HL-60/S4 (cell line): Measurements from ENCODE around the gene RIPOR3.
"Not testable (repeated sequence)": the region's sequence is repeated elsewhere in the genome, so short reads cannot be mapped to it uniquely, and the experiment has no call there.

ENCODE experiments used
- in situ Hi-C: fragments of 300-500 bp; cut with MboI; formaldehyde crosslinking; loops from 2 replicates; pipeline ENCODE4 v1.14.3; 2022; ENCODE audit warnings: low sequenced_read_pairs

The RIPOR3 gene

DNA sequence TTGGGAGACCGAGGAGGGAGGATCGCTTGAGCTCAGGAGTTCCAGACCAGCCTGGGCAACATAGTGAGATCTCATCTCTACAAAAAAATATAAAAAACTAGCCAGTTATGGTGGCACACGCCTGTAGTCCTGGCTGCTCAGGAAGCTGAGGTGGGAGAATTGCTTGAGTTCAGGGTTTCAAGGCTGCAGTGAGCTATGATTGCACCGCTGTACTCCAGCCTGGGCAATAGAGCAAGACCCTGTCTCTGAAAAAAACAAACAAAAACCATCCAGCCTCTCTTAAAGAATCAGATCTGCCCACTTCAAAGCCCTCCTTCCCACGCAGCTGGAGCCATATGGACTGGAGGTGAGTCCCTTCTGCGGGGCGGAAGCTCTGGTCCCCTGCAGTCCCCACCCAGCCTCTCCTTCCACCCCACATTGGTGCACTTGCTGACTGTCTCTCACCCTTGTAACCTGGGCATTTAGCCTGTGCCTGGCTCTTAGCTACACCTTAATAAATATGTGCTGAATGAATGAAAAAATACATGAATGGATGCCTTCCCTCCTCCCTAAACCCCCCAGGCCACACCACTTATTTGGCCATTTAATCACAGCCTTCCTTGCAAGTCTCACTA lies 32.9 kb upstream of the RIPOR3 start:
- in situ Hi-C loops: no loop called here

DNA sequence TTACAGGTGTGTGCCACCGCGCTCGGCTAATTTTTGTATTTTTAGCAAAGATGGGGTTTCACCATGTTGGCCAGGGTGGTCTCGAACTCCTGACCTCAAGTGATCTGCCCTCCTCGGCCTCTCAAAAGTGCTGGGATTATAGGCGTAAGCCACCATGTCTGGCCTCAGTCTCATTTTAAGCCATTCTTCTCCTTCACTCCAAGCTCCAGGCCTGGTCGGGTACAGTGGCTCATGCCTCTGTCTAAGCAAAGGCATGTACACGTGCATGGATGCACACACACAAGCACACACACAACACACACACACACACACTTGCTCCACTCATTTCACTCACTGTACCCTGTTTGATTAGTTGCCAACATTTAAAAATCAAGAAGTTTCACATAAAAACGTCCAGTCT lies 32.3 kb upstream of the RIPOR3 start:
- in situ Hi-C loops: no loop called here

DNA sequence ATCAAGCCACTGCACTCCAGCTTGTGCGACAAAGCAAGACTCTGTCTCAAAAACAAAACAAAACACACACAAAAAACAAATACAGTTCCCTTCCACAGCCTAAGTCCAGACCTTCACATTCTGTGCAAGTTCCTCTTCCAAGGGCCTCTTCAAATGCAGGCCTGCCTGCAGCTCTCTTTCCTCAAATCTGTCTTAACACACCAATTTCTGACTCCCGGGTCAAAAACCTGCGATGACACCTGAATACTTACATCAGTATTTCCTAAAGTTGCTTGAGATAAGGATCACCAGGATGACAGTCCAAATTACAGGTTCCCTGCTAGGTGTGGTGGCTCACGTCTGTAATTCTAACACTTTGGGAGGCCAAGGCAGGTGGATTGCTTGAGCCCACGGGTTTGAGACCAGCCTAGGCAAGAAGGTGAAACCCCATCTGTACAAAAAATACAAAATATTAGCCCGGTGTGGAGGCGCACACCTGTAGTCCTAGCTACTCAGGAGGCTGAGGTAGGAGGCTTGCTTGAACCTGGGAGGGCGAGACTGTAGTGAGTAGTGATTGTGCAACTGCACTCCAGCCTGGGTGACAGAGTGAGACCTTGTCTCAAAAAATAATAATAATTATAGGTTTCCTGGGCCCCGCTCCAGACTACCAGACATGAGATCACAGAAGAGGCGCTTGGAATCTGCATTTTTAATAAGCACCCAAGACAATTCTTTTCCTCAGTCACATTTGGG lies 31.2 kb upstream of the RIPOR3 start:
- in situ Hi-C loops: no loop called here

DNA sequence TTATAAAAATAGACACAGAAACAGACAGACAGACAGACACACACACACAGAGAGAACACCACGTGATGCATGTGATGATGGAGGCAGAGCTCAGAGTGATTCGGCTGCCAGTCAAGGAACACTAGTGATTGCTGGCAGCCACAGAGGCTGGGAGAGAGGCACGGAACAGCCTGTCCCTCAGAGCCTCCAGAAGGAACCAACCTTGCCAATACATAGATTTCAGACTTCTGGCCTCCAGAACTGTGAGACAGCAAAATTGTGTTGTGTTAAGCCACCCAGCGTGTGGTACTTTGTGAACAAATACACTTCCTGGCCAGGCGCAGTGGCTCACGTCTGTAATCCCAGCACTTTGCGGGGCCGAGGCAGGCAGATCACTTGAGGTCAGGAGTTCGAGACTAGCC lies 30.5 kb upstream of the RIPOR3 start:
- in situ Hi-C loops: no loop called here

DNA sequence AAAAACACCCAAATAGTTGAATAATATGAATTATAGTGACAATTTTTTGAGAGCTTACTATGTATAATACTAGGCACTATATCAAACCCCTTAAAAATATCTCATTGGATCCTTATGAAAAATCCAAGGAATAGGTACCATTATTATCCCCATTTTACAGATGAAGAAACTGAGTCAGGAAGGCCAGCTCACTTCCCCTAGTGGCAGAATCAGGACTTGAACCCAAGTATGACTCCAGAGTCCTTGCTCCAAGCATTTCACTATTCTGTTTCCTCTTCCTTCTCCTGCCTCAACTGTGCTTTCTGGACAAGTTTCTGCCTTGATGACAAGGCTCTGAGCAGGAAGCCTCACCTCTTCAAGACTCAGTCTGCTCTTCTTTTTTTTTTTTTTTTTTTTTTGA lies 29.2 kb upstream of the RIPOR3 start:
- in situ Hi-C loops: no loop called here

DNA sequence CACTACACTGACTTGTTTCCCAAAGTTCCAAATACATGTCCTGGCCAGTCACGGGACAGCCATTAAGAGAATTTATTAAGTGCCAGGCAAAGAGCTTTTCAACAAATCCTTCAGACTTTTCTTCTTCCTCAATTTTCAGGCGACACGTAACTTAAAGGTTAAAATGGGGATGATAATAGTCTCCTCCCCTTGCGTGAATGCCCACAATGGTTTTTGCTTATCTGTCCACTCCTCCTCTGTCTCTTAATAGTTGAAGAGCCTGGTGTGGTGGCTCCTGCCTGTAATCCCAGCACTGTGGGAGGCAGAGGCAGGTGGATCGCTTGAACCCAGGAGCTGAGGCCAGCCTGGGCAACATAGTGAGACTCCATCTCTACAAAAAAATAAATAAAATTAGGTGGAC lies 28.7 kb upstream of the RIPOR3 start:
- in situ Hi-C loops: no loop called here

DNA sequence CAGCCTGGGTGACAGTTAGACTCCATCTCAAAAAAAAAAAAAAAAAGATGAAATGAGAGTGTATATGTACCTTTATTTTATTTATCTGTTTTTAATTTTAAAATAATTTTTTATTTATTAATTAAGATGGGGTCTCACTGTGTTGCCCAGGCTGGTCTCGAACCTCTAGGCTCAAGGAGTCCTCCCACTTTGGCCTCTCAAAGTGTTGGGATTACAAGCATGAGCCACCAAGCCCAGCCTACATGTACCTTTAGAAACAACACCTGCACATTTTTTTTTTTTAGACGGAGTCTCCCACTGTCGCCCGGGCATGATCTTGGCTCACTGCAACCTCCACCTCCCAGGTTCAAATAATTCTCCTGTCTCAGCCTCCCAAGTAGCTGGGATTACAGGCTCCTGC lies 28.0 kb upstream of the RIPOR3 start:
- in situ Hi-C loops: no loop called here

DNA sequence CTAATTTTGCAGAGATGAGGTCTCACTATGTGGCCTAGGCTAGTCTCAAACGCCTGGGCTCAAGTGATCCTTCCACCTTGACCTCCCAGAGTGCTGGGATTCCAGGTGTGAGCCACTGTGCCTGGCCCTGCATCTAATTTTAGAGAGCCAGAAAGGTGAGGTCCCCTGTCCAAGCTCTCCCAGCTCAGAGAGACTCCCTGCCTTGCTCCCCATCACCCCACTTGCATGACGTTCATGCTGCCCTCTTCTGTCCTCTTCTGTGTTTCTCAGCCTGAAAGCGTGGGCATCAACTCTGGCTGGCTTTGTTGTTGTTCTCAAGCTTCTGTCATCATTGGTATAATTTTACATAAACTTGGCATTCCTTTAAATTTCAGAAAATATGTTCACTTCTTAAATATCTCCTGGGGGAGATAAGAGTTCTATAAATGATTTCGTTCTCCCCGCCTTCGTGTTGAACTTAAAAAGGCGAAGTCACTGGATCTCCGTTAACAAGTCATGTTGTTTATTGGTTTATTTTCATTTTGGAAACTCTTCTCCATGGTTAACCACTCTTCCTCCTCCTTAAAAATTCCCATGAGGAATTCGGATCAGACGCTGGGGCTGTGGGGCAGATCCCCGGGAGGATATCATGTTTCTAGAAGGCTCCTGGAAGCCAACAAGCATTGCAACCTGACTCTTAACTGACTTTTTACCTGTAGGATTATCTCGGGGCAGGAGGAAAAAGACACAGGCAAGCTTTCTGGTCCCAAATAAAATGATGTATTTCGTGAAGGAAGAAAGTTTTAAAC lies 26.8 kb upstream of the RIPOR3 start:
- in situ Hi-C loops: no loop called here

DNA sequence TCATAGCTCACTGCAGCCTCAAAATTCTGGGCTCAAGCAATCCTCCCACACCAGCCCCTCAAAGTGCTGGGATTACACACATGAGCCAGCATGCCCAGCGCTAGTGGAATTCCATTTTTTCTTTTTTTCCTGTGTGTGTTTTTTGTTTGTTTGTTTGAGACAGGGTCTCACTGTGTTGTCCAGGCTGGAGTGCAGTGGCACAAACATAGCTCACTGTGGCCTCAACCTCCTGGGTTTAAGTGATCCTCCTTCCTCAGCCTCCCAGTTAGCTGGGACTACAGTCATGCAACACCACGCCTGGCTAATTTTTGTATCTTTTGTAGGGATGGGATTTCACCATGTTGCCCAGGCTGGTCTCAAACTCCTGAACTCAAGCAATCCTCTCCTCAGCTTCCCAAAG lies 26.0 kb upstream of the RIPOR3 start:
- in situ Hi-C loops: no loop called here

DNA sequence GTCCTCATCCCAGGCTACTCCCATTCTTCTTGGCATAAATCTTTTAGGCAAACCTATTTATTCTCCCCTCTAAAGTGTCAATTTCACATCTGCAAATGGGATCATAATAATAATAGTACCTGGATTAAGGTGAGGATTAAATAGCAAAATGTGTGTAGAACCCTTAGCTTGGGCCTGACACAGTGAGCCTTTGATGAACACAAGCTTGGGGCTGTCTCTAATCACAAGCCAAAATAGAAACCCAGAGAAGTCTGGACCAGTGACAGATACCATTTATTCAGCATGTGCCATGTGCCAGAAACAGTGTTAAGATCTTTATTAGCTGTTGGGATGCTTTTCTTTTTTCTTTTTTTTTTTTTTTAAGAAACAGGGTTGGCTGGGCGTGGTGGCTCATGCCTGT lies 25.2 kb upstream of the RIPOR3 start:
- in situ Hi-C loops: no loop called here

DNA sequence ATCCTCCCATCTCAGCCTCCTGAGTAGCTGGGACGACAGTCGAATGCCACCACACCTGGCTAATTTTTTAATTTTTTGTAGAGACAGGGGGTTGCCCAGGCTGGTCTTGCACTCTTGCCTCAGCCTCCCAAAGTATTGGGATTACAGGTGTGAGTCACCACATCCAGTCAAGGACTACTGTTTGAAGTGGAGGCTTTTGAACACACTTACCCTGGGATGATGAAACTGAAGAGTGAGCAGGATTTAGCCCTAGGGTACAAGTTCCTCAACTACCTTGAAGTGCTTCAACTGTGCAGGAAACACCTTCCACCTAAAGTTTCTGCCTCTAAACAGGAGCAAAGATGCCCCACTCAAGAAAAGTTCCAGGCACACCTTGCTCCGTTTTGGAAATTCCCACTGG lies 24.4 kb upstream of the RIPOR3 start:
- in situ Hi-C loops: no loop called here

DNA sequence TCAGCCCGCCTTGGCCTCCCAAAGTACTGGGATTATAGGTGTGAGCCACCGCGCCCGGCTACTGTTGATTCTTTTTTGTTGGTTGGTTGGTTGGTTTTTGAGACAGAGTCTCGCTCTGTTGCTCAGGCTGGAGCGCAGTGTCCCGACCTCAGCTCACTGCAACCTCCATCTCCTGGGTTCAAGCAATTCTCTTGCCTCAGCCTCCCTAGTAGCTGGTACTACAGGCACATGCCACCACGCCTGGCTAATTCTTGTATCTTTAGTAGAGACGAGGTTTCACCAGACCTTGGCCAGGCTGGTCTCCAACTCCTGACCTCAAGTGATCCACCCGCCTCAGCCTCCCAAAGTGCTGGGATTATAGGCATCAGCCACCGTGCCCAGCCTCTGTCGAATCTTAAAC lies 23.1 kb upstream of the RIPOR3 start:
- in situ Hi-C loops: not testable (repeated sequence)

DNA sequence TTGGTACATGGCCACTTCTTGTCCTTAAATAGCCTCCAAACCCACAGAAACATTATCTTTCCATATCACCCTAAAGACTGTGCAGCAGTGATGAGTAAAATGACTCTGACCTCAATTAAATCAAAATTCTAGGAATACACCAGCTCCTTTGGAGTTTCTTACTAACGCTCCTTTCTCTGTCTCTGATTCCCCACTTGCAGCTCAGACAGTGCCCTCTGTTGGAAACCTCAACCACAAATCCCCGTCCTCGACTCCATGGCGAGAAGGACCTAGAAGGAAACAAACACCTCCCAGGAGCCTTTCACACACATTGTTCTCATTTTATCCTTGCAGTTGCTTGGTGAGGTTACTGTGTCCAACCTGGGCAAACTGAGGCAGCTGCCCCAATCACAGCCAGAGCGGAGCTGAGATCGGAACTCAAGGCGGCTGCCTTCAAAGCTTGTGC lies 22.3 kb upstream of the RIPOR3 start:
- in situ Hi-C loops: no loop called here

DNA sequence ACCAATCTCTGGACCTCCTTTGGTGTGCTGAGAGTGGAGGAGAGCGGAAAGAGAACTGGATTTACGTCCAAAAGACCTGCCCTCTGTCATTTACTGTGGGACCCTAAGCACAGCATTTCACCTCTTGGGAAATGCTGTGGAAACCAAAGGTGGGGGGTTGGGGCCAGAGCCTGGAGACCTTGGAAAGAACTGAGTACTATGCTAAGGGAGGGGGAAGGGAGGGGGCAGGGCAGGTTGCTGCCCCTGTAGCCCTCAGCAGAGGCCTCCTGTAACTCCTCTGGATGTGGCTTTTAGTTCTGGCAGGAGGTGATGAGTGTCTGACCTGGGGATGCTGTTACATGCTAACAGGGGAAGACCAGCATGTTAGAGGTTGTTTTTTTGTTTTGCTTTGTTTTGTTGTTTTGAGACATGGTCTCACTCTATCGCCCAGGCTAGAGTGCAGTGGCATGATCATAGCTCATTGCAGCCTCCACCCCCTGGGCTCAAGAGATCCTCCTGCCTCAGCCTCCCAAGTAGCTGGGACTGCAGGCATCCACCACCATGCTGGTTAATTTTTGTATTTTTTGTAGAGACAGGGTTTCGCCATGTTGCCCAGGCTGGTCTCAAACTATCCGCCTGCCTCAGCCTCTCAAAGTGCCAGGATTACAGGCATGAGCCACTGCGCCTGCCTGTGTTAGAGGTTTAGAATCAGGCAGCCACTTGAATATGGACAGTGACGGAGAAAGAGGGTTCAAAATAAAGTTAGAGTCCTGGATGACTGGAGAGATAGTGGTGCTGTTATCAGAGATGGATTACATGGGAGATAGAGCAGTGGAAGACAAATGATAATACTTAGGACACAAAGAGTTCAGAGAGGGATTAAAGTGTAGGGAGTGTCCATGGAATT lies 21.7 kb upstream of the RIPOR3 start:
- in situ Hi-C loops: no loop called here

DNA sequence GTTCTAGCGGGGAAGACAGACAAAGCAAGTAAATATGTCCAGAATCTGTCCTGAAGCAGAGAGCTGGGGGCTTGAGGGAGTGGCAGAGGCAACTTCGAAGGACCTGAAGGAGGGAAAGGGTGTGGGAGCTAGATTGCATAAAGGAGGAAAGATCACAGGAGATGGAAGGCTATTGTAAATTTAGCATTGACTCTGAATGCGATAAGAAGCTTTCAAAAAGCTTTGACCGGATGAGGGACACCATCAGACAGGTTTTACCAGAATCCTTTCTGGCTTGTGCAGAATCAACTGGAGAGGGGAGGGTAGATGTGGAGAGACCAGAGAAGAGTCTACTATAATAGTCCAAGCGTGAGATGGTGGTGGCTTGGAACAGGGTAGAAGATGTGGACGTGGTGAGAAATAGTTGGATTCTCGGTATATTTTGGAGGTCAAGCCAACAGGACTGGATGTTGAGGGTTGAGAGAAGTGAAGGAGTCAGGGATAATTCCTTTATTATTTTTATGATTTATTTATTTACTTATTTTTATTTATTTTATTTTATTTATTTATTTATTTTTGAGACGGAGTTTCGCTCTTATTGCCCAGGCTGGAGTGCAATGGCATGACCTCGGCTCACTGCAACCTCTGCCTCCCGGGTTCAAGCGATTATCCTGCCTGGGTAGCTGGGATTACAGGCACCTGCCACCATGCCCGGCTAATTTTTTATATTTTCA lies 19.9 kb upstream of the RIPOR3 start:
- in situ Hi-C loops: no loop called here

DNA sequence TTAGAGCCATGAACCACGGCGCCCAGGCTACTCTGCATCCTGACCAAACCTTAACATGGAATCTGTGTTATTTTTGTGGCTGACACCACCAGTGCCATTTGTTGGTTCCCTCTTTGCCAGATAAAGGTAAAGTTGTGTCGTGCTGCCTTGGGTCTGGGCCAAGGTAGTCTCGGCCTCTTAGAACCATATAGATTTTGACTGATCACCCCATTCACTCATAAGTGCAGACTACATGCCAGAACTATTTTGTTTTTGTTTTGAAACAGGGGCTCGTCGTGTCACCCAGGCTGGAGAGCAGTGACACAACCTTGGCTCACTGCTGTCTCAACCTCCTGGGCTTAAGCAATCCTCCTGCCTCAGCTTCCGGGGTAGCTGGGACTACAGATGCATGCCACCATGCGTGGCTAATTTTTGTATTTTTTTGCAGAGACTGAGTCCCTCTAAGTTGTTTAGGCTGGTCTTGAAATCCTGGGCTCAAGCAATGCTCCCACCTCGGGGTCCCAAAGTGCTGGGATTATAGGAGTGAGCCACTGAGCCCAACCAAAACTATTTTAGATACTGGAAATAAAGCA lies 19.2 kb upstream of the RIPOR3 start:
- in situ Hi-C loops: no loop called here

DNA sequence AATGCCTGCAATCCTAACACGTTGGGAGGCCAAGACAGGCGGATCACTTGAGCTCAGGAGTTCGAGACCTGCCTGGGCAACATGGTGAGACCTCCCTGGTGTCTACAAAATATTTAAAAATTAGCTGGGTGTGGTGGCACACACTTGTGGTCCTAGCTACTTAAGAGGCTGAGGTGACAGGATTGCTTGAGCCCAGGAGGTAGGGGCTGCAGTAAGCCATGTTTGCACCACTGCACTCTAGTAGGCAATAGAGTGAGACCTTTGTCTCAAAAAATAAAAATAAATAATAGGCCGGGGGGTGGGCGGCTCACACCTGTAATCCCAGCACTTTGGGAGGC lies 18.3 kb upstream of the RIPOR3 start:
- in situ Hi-C loops: no loop called here

DNA sequence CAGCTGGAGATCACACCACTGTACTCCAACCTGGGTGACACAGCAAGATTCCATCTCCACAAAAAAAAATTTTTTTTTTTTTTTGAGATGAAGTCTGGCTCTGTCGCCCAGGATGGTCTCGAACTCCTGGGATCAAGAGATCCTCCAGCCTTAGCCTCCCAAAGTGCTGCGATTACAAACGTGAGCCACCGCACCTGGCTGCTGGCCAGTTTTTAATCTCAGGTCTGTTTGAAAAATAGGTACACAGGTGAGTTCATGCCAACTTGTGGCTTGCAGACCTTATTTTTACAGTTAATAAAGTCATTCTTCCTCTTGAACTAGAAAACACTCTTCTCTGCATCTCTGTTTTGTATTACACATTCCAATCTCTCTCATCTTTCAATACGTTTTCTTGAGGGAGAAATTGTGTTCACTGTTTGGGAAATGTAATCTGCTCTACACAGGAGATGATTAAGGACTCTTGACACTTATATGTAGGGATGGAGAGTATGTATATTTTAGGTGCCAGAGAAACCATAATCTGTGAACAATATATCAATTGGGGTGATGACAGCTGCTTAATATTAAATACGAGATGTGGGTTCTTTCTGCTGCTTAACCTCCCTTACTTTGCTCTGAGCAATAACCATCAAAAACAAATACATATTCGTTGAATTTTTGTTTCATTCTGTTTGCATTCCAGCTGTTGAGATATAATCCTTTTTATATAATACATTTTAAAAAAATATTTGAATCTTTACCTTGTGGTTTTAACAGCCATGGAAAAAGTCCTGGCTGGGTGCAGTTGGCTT lies 17.7 kb upstream of the RIPOR3 start:
- in situ Hi-C loops: no loop called here

DNA sequence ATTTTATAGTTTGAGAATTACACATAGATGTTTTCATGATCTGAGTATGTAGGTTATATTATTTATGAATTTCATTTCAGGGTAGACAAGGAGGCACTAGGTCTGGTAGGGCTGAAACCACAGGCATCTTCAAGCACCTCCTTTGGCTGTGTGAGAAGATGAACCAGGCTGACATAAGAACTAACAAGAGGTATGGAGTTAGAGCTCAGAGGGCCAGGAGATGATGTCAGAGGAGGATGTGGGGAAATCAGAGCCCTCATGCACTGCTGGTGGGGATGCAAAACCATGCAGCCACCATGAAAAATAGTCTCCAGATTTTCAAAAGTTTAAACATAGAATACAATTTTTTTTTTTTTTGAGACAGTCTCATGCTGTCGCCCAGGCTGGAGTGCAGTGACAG lies 13.6 kb upstream of the RIPOR3 start:
- in situ Hi-C loops: no loop called here
